Keratinocyte (primary cell): Measurements from ENCODE around the gene ARHGAP6. TPM values are rescaled to one million over a fixed set of nuclear protein-coding genes. Genes with fewer than 3 reads are reported as not detected.

ENCODE experiments used
- DNase-seq: peaks from one replicate; pipeline ENCODE4 v3.0.0-alpha.2; 2011; ENCODE audit warnings: low read depth, missing footprints, low spot score
- FAIRE-seq: peaks from 2 replicates; lab custom pipeline; 2011; peaks lifted over from hg19 to GRCh38; lab: Jason Lieb, UNC
- H2AFZ ChIP-seq: 2 replicates; pipeline ENCODE4 v1.6.0; 2012; ENCODE audit warnings: low read length, control low read depth, inconsistent platforms; ENCODE audit not compliant: control insufficient read depth
- H3K27ac ChIP-seq: 2 replicates; pipeline ENCODE4 v1.5.1; 2011; ENCODE audit warnings: low read length; ENCODE audit not compliant: control insufficient read depth, insufficient read depth
- H3K27me3 ChIP-seq: 3 replicates; pipeline ENCODE4 v1.6.0; 2011; ENCODE audit warnings: low read length; ENCODE audit not compliant: control insufficient read depth, insufficient read depth; ENCODE audit errors: extremely low read depth
- H3K36me3 ChIP-seq, 2 experiments: 2 replicates in 1 of 2; 3 replicates in 1 of 2; pipeline ENCODE4 v1.5.1; 2011; ENCODE audit warnings: low read length in 2 of 2, mild to moderate bottlenecking in 1 of 2; ENCODE audit not compliant: control insufficient read depth in 2 of 2, insufficient read depth in 2 of 2; ENCODE audit errors: extremely low read depth in 1 of 2
- H3K4me1 ChIP-seq: 3 replicates; pipeline ENCODE4 v1.5.1; 2011; ENCODE audit warnings: low read length; ENCODE audit not compliant: control insufficient read depth, insufficient read depth; ENCODE audit errors: extremely low read depth
- H3K4me2 ChIP-seq: 3 replicates; pipeline ENCODE4 v1.6.0; 2011; ENCODE audit warnings: low read depth, low read length; ENCODE audit not compliant: control insufficient read depth, insufficient read depth; ENCODE audit errors: extremely low read depth
- H3K4me3 ChIP-seq, 3 experiments: fragments of 200-600 bp in 1 of 3; sonication (generic) in 1 of 3; 2 replicates in 2 of 3; 3 replicates in 1 of 3; pipeline ENCODE4 v1.5.1; 2011 to 2016; ENCODE audit warnings: low read length in 3 of 3, mild to moderate bottlenecking in 3 of 3, control low read depth in 2 of 3, inconsistent platforms in 1 of 3, low read depth in 1 of 3, mixed read lengths in 1 of 3, mixed run types in 1 of 3, moderate library complexity in 1 of 3; ENCODE audit not compliant: control insufficient read depth in 2 of 3, insufficient read depth in 2 of 3; ENCODE audit errors: extremely low read depth in 1 of 3
- H3K79me2 ChIP-seq: 2 replicates; pipeline ENCODE4 v1.6.0; 2012; ENCODE audit warnings: low read length; ENCODE audit not compliant: control insufficient read depth, insufficient read depth
- H3K9ac ChIP-seq: 3 replicates; pipeline ENCODE4 v1.6.0; 2011; ENCODE audit warnings: low read length; ENCODE audit not compliant: control insufficient read depth, insufficient read depth; ENCODE audit errors: extremely low read depth
- H3K9me1 ChIP-seq: 3 replicates; pipeline ENCODE4 v1.6.0; 2011; ENCODE audit warnings: low read length; ENCODE audit not compliant: control insufficient read depth, insufficient read depth; ENCODE audit errors: extremely low read depth
- H3K9me3 ChIP-seq: 2 replicates; pipeline ENCODE4 v1.5.1; 2012; ENCODE audit warnings: low read depth, low read length; ENCODE audit not compliant: control insufficient read depth
- H4K20me1 ChIP-seq: 3 replicates; pipeline ENCODE4 v1.6.0; 2011; ENCODE audit warnings: low read length; ENCODE audit not compliant: control insufficient read depth, insufficient read depth; ENCODE audit errors: extremely low read depth
- CTCF ChIP-seq, 3 experiments: IDR thresholded peaks in 1 of 3; conservative IDR thresholded peaks in 1 of 3; optimal IDR thresholded peaks in 1 of 3; 2 replicates in 2 of 3; 3 replicates in 1 of 3; pipeline versions ENCODE3 to v1.5.1; 2011; ENCODE audit warnings: low read length in 3 of 3, mild to moderate bottlenecking in 3 of 3, moderate library complexity in 2 of 3, control low read depth in 1 of 3, inconsistent platforms in 1 of 3; ENCODE audit not compliant: insufficient read depth in 2 of 3; ENCODE audit errors: extremely low read depth in 1 of 3
- EZH2 ChIP-seq: IDR thresholded peaks from one replicate; pipeline ENCODE4 v1.6.1; 2012; ENCODE audit warnings: inconsistent platforms, mild to moderate bottlenecking, low read length, moderate library complexity
- dilution Hi-C: fragments of 300-500 bp; cut with MboI; formaldehyde crosslinking; loops from one replicate; pipeline ENCODE4 v1.7.0; 2020; ENCODE audit warnings: low sequenced_read_pairs; ENCODE audit not compliant: extremely low pct_ligation_motif_present
- polyA plus RNA-seq, 5 experiments: library from polyadenylated mRNA; depleted of rRNA in 3 of 5; stranded (reverse) in 3 of 5; stranded (forward) in 1 of 5; unstranded in 1 of 5; fragments of >200 nt; gene quantifications; 1 replicate in 1 of 5; 2 replicates in 3 of 5; 3 replicates in 1 of 5; pipeline versions ENCODE4 v1.2.1 to v1.2.3, GENCODE V29; 2011 to 2012; ENCODE audit warnings: missing spikeins in 2 of 5, low read depth in 1 of 5, low replicate concordance in 1 of 5

The ARHGAP6 gene
- polyA plus RNA-seq, 1 donor (not counting 4 experiments of a cell fraction or from before 2014, with no cell fraction given): 0.01 TPM

DNA sequence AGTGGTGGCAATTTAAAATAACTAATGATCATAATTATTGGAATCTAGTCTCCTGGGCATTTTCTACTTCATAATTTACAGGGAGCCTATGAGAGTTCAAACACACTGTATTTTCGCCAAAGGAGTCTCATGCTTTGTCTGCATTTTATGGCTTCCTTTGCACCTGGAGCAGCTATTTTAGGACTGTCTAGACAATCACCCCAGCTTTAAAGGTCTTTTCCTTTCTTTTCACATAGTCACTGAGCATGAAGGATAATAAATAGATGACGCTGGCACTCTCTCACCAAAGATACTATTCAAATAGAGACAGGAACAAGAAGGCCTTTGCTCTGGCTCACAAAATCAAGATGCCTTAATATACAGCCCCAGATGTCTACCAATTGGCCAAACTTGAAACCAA, 329.5 kb downstream of the ARHGAP6 start:
- no peak overlapping the region for H3K4me3 ChIP-seq
- H3K4me2 ChIP-seq: no peak overlapping the region
- H4K20me1 ChIP-seq: no peaks in the 10 kb centered on the region
- no peak for FAIRE-seq
- dilution Hi-C loops: no loop called here
- H3K9me3 ChIP-seq: no peaks in the 10 kb centered on the region
- no peak overlapping the region for H3K27ac ChIP-seq
- no peak overlapping the region for H2AFZ ChIP-seq
- H3K4me1 ChIP-seq: no peaks in the 10 kb centered on the region
- no peak overlapping the region for H3K9ac ChIP-seq
- DNase-seq: no peak
- H3K27me3 ChIP-seq: no peaks in the 10 kb centered on the region
- H3K79me2 ChIP-seq: no peaks in the 10 kb centered on the region
- H3K9me1 ChIP-seq: no peaks in the 10 kb centered on the region
- TF ChIP-seq EZH2 (no peak), CTCF (optimal IDR thresholded peaks at IDR 0.05 in 1 of 3, IDR thresholded peaks at IDR 0.05 in 1 of 3, conservative IDR thresholded peaks at IDR 0.05 in 1 of 3; ENCODE audit: extremely low read depth in 1 of 3, insufficient read depth in 2 of 3, low read length in 3 of 3) (no peak)
- no peaks in the 10 kb centered on the region for H3K36me3 ChIP-seq

GRCh38 chrX:11334165-11334564, 331.6 kb downstream of the ARHGAP6 start:
- no peak overlapping the region for H3K9ac ChIP-seq
- no peak overlapping the region for H3K4me3 ChIP-seq
- H3K4me2 ChIP-seq: no peak overlapping the region
- H3K27ac ChIP-seq: no peak overlapping the region
- H4K20me1 ChIP-seq: no peaks in the 10 kb centered on the region
- dilution Hi-C loops: no loop called here
- no peaks in the 10 kb centered on the region for H3K27me3 ChIP-seq
- H2AFZ ChIP-seq: no peak overlapping the region
- FAIRE-seq: no peak
- H3K4me1 ChIP-seq: no peaks in the 10 kb centered on the region
- no peaks in the 10 kb centered on the region for H3K9me1 ChIP-seq
- H3K79me2 ChIP-seq: no peaks in the 10 kb centered on the region
- DNase-seq: no peak
- TF ChIP-seq CTCF (optimal IDR thresholded peaks at IDR 0.05 in 1 of 3, IDR thresholded peaks at IDR 0.05 in 1 of 3, conservative IDR thresholded peaks at IDR 0.05 in 1 of 3; ENCODE audit: extremely low read depth in 1 of 3, insufficient read depth in 2 of 3, low read length in 3 of 3): no peak
- no peak for TF ChIP-seq EZH2
- no peaks in the 10 kb centered on the region for H3K36me3 ChIP-seq
- no peaks in the 10 kb centered on the region for H3K9me3 ChIP-seq
